SK-N-MC (cell line): Measurements from ENCODE around the gene ABCG4.
"Not testable (repeated sequence)": the region's sequence is repeated elsewhere in the genome, so short reads cannot be mapped to it uniquely, and the experiment has no call there.

ENCODE experiments used
- DNase-seq: peaks from one replicate; pipeline ENCODE4 v3.0.0-alpha.2; 2011; ENCODE audit warnings: low read depth, low spot score
- H3K27ac ChIP-seq: fragments of 200-600 bp; sonication (generic); 2 replicates; pipeline ENCODE4 v1.5.1; 2016; ENCODE audit warnings: mixed run types
- H3K36me3 ChIP-seq: fragments of 200-600 bp; sonication (generic); 2 replicates; pipeline ENCODE4 v1.6.1; 2017; ENCODE audit warnings: antibody characterized with exemption, low read length, mixed read lengths; ENCODE audit not compliant: insufficient read depth
- H3K4me3 ChIP-seq: fragments of 200-600 bp; sonication (generic); 2 replicates; pipeline ENCODE4 v1.5.1; 2016
- H3K9ac ChIP-seq: fragments of 200-600 bp; sonication (generic); 2 replicates; pipeline ENCODE4 v1.8.0; 2017; ENCODE audit warnings: mixed run types, mixed read lengths; ENCODE audit not compliant: insufficient read length
- H3K9me3 ChIP-seq: fragments of 200-600 bp; sonication (generic); 2 replicates; pipeline ENCODE4 v1.6.1; 2017; ENCODE audit warnings: low read depth, mild to moderate bottlenecking, antibody characterized with exemption, low read length, moderate library complexity, mixed read lengths
- EZH2 ChIP-seq: fragments of 200-600 bp; sonication (generic); IDR thresholded peaks from one replicate; pipeline ENCODE4 v1.6.1; 2017; ENCODE audit warnings: antibody characterized with exemption
- FOXP2 ChIP-seq: optimal IDR thresholded peaks from 2 replicates; pipeline ENCODE3; 2011; ENCODE audit warnings: mild to moderate bottlenecking, moderate library complexity; ENCODE audit not compliant: insufficient read depth; ENCODE audit errors: extremely low read length, control extremely low read depth
- POLR2AphosphoS5 ChIP-seq: IDR thresholded peaks from 2 replicates; pipeline ENCODE4 v1.6.1; 2012; ENCODE audit warnings: mild to moderate bottlenecking, low read depth, low read length, borderline replicate concordance

The ABCG4 gene

DNA sequence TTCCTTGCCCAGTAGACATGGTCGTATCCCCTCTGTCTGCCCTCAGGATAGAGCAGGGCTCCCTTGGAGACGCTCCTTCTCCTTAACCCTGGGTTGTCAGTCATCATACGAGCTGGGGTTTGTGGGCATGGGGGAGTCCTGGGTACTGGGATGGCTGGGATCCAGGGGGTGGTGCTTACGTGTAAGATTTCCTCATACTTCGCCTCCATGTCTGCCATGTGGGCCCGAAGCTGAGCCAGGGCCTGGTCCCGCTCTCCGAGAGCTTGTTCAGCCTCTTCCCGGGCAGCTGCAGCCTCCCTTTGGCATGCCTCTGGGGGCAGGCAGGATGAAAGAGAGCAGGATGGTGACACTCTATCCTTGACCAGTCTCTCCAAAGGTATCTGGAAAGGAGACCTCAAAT lies 41.7 kb downstream of the ABCG4 start:
- H3K27ac ChIP-seq, result no peak overlapping the region
- no peaks in the 10 kb centered on the region for H3K9me3 ChIP-seq
- no peak for DNase-seq
- H3K4me3 ChIP-seq, result no peak overlapping the region
- no peaks in the 10 kb centered on the region for H3K36me3 ChIP-seq
- no peak overlapping the region for H3K9ac ChIP-seq
- TF ChIP-seq FOXP2 (no peak), EZH2 (no peak), POLR2AphosphoS5 (no peak)

DNA sequence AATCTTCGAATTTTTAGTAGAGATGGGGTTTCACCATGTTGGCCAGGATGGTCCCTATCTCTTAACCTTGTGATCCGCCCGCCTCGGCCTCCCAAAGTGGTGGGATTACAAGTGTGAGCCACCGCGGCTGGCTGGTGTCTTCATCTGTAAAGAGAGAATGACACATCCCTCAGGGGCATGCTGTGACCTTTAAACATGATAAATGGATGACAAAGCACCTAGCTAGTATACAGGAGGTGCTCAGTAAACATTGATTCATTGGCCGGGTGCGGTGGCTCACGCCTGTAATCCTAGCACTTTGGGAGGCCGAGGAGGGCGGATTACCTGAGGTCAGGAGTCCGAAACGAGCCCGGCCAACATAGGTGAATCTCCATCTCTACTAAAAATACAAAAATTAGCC lies 42.4 kb downstream of the ABCG4 start:
- not testable (repeated sequence) for H3K4me3 ChIP-seq, DNase-seq, H3K36me3 ChIP-seq, H3K27ac ChIP-seq, H3K9me3 ChIP-seq, H3K9ac ChIP-seq

DNA sequence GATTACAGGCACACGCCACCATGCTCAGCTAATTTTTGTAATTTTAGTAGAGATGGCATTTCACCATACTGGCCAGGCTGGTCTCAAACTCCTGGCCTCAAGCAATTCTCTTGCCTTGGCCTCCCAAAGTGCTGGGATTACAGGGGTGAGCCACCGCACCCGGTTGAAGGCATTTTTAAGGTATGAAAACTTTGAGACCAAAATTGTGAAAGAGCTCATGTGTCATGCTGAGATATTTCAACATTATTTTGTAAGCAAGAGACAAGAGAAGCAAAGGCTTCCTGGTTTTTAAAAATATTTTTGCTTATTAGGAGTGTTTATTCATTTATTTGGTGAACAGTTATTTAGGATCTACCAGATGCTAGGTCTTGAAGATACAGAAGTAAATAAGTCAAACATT lies 43.3 kb downstream of the ABCG4 start:
- Histone ChIP-seq H3K4me3 (no peak overlapping the region), H3K9ac (no peak overlapping the region), H3K9me3 (no peaks in the 10 kb centered on the region), H3K36me3 (no peaks in the 10 kb centered on the region), H3K27ac (no peak overlapping the region)
- DNase-seq, result no peak
- no peak for TF ChIP-seq POLR2AphosphoS5
- no peak for TF ChIP-seq FOXP2
- TF ChIP-seq EZH2, result no peak

DNA sequence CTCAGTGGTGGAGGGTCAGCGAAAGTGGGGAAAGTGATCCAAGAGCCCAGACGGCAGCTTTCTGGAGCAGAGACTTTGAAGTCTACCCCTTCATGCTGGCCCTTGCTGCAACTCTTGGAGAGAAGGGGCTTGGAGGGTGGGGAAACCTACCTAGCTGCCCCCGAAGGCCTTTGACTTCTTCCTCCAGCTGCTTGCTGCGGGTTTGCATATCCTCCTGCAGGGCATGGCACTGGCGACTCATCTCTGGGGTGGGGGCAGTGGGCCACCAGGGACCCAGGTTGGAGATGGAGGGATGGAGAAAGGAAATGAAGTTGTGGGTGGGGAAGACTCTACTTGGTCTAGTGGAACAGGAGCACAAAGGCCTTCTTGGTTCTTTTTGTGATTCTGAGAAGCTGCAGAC lies 44.1 kb downstream of the ABCG4 start:
- no peaks in the 10 kb centered on the region for H3K36me3 ChIP-seq
- no peak for TF ChIP-seq POLR2AphosphoS5
- no peak for TF ChIP-seq FOXP2
- no peak for TF ChIP-seq EZH2
- H3K9ac ChIP-seq, result no peak overlapping the region
- no peak overlapping the region for H3K4me3 ChIP-seq
- no peak overlapping the region for H3K27ac ChIP-seq
- no peak for DNase-seq
- H3K9me3 ChIP-seq, result no peaks in the 10 kb centered on the region

DNA sequence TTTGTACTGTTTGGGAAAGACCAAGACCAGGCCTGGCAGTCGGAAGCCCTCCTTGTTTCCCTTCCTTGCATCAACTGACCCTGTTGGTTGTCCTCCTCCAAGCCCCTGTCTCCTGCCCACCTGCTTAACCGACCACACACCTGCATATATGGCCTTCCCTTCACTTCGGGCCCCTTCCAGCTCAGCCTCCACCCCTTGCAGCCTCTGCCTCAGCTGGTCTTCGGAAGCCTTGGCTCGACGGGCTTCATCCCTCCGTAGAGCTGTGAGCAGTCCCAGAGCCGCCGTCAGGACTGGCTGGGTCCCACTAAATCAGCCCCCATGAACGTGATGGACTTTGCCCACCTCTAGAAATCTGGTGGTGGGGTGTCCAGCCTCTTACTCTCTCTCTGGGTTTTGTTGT lies 44.8 kb downstream of the ABCG4 start:
- Histone ChIP-seq H3K27ac (no peak overlapping the region), H3K9ac (no peak overlapping the region), H3K36me3 (no peaks in the 10 kb centered on the region), H3K9me3 (no peaks in the 10 kb centered on the region), H3K4me3 (no peak overlapping the region)
- no peak for TF ChIP-seq POLR2AphosphoS5
- TF ChIP-seq EZH2, result no peak
- TF ChIP-seq FOXP2, result no peak
- no peak for DNase-seq

DNA sequence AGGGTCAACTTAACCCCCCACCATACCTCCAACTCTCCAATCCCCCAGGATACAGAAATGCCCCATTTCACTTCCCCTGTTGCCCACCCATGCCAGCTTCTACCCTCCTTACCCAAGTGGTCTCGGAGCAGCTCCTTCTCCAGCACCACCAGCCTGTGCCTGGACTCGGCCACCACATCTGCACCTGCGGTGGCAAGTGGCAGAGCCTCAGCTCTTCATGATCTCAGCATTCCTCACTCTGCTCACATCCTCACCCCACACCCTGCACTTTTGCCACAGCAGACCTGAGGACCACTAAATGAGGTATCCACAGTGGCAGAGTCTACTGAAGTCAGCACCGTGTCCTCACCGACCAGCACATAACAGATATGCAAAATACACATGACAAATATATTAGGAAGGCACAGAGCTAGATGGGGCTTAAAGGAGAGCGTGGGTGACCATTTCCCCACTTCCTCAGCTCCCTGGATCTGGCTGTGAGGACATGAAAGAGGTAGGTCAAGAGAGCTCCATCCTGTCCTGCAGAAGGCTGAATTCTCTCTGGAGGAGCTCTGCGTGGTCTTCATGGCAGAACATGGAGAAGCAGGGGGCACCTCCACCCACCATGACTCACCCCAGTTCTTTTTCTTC lies 46.1 kb downstream of the ABCG4 start:
- no peak overlapping the region for H3K9ac ChIP-seq
- TF ChIP-seq EZH2, result no peak

DNA sequence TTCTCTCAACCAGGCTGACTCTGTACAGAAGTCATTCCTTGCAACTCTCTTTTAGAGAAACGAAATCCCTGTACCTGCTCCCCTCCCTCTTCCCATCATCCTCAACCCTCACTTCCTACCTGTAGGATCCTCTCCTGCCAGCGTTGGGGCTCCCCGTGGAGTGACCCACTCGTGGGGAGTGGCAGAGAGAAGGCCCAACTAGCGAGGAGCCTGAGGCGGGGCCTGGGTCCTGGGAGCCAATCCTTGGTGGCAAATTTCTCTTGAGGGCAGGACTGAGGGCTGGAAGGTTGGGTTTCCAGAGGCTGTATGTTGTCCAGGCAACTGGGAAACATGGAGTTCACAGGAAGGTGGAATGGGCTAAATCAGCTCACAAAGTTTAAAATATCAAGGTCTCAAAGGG lies 46.8 kb downstream of the ABCG4 start:
- H3K9me3 ChIP-seq, result no peaks in the 10 kb centered on the region
- no peak for TF ChIP-seq POLR2AphosphoS5
- no peak for TF ChIP-seq EZH2
- no peak for TF ChIP-seq FOXP2
- H3K36me3 ChIP-seq, result no peaks in the 10 kb centered on the region
- H3K27ac ChIP-seq, result no peak overlapping the region
- DNase-seq, result no peak
- no peak overlapping the region for H3K9ac ChIP-seq
- H3K4me3 ChIP-seq, result no peak overlapping the region

More for the DNA sequence above, 46.1 kb downstream of the ABCG4 start:
- no peak for DNase-seq
- Histone ChIP-seq H3K9me3 (no peaks in the 10 kb centered on the region), H3K4me3 (no peak overlapping the region), H3K27ac (no peak overlapping the region), H3K36me3 (no peaks in the 10 kb centered on the region)

DNA sequence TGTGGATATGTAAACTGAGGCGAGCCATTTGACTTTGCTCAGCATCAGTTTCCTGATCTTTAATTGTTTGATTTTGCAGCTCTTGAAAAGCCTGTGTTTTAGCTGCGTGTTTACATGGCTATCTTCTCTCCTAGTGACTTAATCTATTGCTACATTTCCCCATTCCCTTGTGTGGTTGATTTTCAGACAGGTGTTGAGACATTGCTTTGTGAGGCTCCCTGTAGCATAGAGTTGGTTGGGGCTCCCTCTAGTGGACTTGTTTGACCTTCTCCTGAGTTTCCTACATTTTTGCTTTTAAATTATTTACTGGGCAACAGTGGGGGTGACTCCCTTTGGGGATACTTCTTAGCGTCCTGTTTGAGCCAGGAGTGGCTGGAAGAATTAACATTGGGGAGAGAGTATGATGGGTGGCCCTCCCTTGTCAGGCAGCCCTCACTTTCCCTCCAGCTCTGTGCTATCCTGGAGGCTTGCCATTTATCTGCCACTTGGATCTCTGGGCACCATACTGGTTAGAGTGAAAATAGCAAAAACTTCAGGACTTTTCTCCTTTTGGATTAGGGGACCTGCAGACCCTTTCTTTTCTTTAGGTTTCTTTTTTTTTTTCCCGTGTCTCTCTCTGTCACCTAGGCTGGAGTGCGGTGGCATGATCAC lies 48.1 kb downstream of the ABCG4 start:
- H3K4me3 ChIP-seq, result no peak overlapping the region
- H3K9me3 ChIP-seq, result no peaks in the 10 kb centered on the region
- H3K36me3 ChIP-seq, result no peaks in the 10 kb centered on the region
- peak; percentile 64 for DNase-seq
- H3K27ac ChIP-seq, result no peak overlapping the region
- TF ChIP-seq POLR2AphosphoS5, result no peak
- no peak for TF ChIP-seq FOXP2
- no peak for TF ChIP-seq EZH2
- no peak overlapping the region for H3K9ac ChIP-seq

DNA sequence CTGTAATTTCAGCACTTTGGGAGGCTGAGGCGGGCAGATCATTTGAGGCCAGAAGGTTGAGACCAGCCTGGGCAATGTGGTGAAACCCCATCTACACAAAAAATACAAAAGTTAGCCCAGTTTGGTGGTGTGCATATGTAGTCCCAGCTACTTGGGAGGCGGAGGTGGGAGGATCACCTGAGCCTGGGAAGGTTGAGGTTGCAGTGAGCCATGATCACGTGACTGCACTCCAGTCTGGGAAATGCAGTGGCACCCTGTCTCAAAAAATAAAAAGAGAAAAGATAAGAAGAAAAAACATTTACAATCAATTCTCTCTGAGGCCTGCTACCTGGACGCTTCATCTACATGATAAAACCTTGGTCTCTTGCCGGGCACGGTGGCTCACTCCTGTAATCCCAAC lies 50.1 kb downstream of the ABCG4 start:
- no peak for TF ChIP-seq EZH2
- no peak for TF ChIP-seq FOXP2
- Histone ChIP-seq H3K4me3 (no peak overlapping the region), H3K9ac (no peak overlapping the region), H3K27ac (no peak overlapping the region), H3K9me3 (no peaks in the 10 kb centered on the region), H3K36me3 (no peaks in the 10 kb centered on the region)
- DNase-seq, result no peak

DNA sequence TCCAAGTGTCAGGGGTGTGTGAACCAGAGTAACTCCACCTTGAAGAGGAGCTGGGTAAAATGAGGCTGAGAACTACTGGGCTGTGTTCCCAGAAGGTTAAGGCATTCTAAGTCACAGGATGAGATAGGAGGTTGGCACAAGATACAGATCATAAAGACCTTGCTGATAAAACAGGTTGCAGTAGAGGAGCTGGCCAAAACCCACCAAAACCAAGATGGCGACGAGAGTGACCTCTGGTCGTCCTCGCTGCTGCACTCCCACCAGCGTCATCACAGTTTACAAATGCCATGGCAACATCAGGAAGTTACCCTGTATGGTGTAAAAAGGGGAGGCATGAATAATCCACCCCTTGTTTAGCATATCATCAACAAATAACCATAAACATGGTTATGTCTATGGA lies 52.4 kb downstream of the ABCG4 start:
- not testable (repeated sequence) for H3K9ac ChIP-seq, H3K4me3 ChIP-seq, H3K36me3 ChIP-seq, H3K9me3 ChIP-seq, H3K27ac ChIP-seq, DNase-seq
